ENCODE data around the gene MLC1.

Gene MLC1

DNA sequence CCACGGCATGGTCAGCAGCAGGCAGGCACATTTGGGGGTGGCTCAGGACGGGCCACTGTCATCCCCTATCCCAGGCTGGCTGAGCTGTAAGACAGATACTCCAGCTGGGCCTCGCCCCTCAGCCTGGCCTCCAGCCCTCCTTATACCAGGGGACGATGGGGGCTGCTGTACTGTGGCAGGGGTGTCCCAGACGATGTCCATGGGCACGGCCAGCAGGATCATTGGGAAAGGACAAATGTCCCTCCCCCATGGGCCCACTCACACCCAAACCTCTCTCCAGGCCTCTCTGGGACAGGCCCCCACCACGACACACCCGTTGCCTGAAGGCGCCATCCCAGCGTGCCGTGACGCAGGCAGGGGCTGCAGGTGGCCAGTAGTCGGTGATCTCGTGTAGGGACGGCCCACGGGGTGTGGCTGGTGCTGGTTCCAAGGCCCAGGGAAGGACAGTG is 71.1 kb downstream of the MLC1 start:
- no peak for DNase-seq

- no peak for DNase-seq
These were observed 72.7 kb downstream of the MLC1 start, which contains the start of gene IL17REL for GRCh38 chr22:50012211-50013181. Gene IL17REL (minus strand): TSS chr22:50012765. CDS start chr22:50012646, 119 bp downstream.

- no peak for DNase-seq
These were observed 73.6 kb downstream of the MLC1 start for GRCh38 chr22:50011447-50012210.

DNA sequence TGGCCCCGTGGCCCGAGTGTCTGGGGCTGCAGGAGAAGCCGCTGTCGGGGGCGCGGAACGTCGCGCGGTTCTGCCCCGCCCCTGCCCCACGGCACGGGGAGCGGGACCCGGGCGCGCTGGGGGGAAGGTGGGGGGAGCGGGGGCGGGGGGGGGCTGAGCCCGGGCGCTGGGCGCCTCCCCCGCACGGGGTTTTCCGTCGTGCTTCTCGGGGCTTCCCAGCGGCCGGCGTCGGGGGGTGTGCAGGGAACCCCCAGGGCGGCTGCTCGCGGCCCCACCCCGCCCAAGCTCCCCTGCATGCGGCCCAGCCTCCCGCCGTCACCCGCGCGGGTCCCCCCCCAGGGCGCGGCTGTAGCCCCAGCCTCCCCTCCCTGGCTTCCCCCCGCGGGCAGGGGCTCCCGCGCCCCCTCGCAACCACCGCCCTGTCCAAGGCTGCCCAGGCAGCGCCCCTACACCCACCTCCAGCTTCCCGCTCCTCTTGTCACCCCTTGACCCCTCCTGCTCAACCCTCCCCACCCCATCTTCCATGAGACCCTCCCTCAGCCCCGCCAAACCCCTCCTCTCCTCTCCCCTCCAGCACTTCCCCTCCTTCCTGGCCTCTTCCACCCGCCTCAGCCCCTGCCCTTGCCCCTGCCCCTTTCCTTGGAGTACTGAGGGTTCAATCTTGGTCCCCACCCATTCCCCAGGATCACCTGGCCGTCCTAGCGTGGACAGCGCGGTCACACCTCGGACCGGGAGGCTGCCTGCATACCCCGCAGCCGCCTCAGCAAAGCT is 74.4 kb downstream of the MLC1 start:
- no peak for DNase-seq

DNA sequence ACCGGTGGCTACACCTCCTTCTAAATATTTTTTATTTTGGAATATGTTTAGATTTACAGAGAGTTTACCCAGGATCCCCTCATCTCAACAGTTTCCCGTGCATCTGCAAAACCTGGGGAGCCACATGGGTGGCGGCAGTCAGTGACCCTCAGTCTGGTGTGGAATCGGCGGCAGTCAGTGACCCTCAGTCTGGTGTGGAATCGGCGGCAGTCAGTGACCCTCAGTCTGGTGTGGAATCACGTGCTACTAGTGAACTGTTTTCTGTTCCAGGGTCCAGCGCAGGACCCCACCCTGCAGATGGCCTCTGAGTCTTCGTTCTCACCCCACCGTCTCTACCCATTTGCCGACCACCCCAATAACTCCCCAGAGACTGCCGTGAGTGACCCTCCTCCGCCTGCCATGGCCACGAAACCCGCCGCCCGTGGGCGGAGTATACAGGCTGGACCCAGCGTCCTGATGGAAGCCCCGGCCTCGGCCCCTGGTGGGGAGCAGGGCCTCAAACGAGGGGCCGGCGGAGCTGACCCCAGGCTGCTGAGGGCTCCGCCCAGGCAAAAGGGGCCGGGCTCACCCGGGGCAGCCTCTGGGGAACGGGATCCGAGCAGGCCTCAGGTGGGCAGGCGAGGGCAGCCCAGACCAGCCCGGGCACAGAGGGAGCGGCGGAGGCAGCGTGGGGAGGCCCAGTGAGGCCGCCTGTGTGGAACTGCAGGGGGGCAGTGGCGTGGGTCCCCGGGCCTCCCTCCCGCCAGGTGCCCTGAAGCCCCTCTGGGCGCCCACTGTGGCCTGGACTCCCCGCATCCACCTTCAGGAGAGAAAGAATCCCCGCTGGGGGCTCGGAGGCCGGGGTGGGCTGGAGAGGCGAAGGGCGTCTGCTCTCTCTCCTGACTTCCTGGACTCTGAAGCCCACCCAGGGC is 75.2 kb downstream of the MLC1 start:
- no peak for DNase-seq
